OCI-LY1 (cell line): Measurements from ENCODE around the gene PYGO2.

Experiments
- H2AFZ ChIP-seq: fragments of 200-600 bp; sonication (generic), shearing (Covaris generic); 2 replicates; pipeline ENCODE4 v1.6.0; 2014; ENCODE audit warnings: antibody characterized with exemption, mild to moderate bottlenecking, low read length
- H3F3A ChIP-seq: fragments of 200-600 bp; sonication (generic), shearing (Covaris generic); 2 replicates; pipeline ENCODE4 v1.6.0; 2014; ENCODE audit warnings: mild to moderate bottlenecking, antibody characterized with exemption, low read length, moderate library complexity; ENCODE audit not compliant: insufficient read depth
- H3K27ac ChIP-seq: fragments of 200-600 bp; sonication (generic); 2 replicates; pipeline ENCODE4 v1.5.1; 2014; ENCODE audit warnings: low read length, mixed run types, mild to moderate bottlenecking, low read depth; ENCODE audit not compliant: poor library complexity, severe bottlenecking
- H3K27me3 ChIP-seq: fragments of 200-600 bp; sonication (generic); 2 replicates; pipeline ENCODE4 v1.6.0; 2014; ENCODE audit warnings: antibody characterized with exemption, mild to moderate bottlenecking, low read length, moderate library complexity; ENCODE audit not compliant: insufficient read depth
- H3K36me3 ChIP-seq: fragments of 200-600 bp; sonication (generic); 2 replicates; pipeline ENCODE4 v1.6.1; 2014; ENCODE audit warnings: mild to moderate bottlenecking, antibody characterized with exemption, low read length, moderate library complexity, mixed read lengths; ENCODE audit not compliant: insufficient read depth
- H3K4me1 ChIP-seq: fragments of 200-600 bp; sonication (generic); 2 replicates; pipeline ENCODE4 v1.5.1; 2014; ENCODE audit warnings: mild to moderate bottlenecking, low read length, moderate library complexity; ENCODE audit not compliant: insufficient read depth, severe bottlenecking
- H3K4me2 ChIP-seq: fragments of 200-600 bp; sonication (generic), shearing (Covaris generic); 2 replicates; pipeline ENCODE4 v1.6.1; 2014; ENCODE audit warnings: low read length
- H3K4me3 ChIP-seq: fragments of 200-600 bp; sonication (generic); 2 replicates; pipeline ENCODE4 v1.5.1; 2014; ENCODE audit warnings: low read length, low read depth, mild to moderate bottlenecking, mixed read lengths; ENCODE audit not compliant: poor library complexity, severe bottlenecking
- H3K79me2 ChIP-seq: fragments of 200-600 bp; shearing (Covaris generic); 2 replicates; pipeline ENCODE4 v1.6.1; 2016; ENCODE audit warnings: mixed run types, low read length, mixed read lengths; ENCODE audit not compliant: insufficient read depth
- H3K9ac ChIP-seq: fragments of 200-600 bp; sonication (generic), shearing (Covaris generic); 2 replicates; pipeline ENCODE4 v1.6.1; 2014; ENCODE audit warnings: mild to moderate bottlenecking, low read length, mixed read lengths
- H3K9me2 ChIP-seq: fragments of 200-600 bp; sonication (generic), shearing (Covaris generic); 2 replicates; pipeline ENCODE4 v1.6.1; 2014; ENCODE audit warnings: low read depth, mild to moderate bottlenecking, low read length, mixed read lengths
- H3K9me3 ChIP-seq: fragments of 200-600 bp; shearing (Covaris generic); 2 replicates; pipeline ENCODE4 v1.6.1; 2014; ENCODE audit warnings: low read length, mixed read lengths
- H4K20me1 ChIP-seq: fragments of 200-600 bp; sonication (generic), shearing (Covaris generic); 2 replicates; pipeline ENCODE4 v1.6.0; 2016; ENCODE audit warnings: mild to moderate bottlenecking, low read length; ENCODE audit not compliant: insufficient read depth
- CTCF ChIP-seq: fragments of 200-600 bp; sonication (generic), shearing (Covaris generic); IDR thresholded peaks from 2 replicates; pipeline ENCODE4 v1.5.1; 2017; ENCODE audit warnings: mild to moderate bottlenecking, antibody characterized with exemption, low read length, moderate library complexity, mixed read lengths
- EZH2 ChIP-seq: fragments of 200-600 bp; sonication (generic), shearing (Covaris generic); IDR thresholded peaks from 2 replicates; pipeline ENCODE4 v1.8.0; 2017; ENCODE audit warnings: borderline replicate concordance, mixed run types, mild to moderate bottlenecking, antibody characterized with exemption, low read length, moderate library complexity, mixed read lengths

PYGO2 gene

GRCh38 chr1:155009742-155010141, 48.2 kb upstream of the PYGO2 start:
- no peaks in the 10 kb centered on the region for H3K79me2 ChIP-seq

GRCh38 chr1:155009221-155009711, 47.7 kb upstream of the PYGO2 start:
- H3K36me3 ChIP-seq: no peaks in the 10 kb centered on the region
- H3K4me2 ChIP-seq: no peak overlapping the region
- H3K4me1 ChIP-seq: peaks cover 23% of the 10 kb centered on the region
- no peak overlapping the region for H3K9ac ChIP-seq
- no peaks in the 10 kb centered on the region for H3K9me3 ChIP-seq
- H3K27me3 ChIP-seq: no peaks in the 10 kb centered on the region
- H2AFZ ChIP-seq: no peak overlapping the region
- H3K4me3 ChIP-seq: no peak overlapping the region
- H3F3A ChIP-seq: peaks cover 4% of the 10 kb centered on the region; the same call in 1 of the 2 replicates
- no peak for TF ChIP-seq CTCF
- no peak for TF ChIP-seq EZH2
- H3K9me2 ChIP-seq: no peaks in the 10 kb centered on the region
- no peaks in the 10 kb centered on the region for H4K20me1 ChIP-seq
- H3K27ac ChIP-seq: no peak overlapping the region
- no peaks in the 10 kb centered on the region for H3K79me2 ChIP-seq

More at GRCh38 chr1:155009742-155010141, 48.2 kb upstream of the PYGO2 start:
- H3K4me3 ChIP-seq: no peak overlapping the region
- H3K27ac ChIP-seq: no peak overlapping the region
- no peaks in the 10 kb centered on the region for H3K36me3 ChIP-seq
- no peak overlapping the region for H2AFZ ChIP-seq
- H3K27me3 ChIP-seq: no peaks in the 10 kb centered on the region
- no peaks in the 10 kb centered on the region for H3K9me3 ChIP-seq
- no peak overlapping the region for H3K9ac ChIP-seq
- no peaks in the 10 kb centered on the region for H4K20me1 ChIP-seq
- no peak overlapping the region for H3K4me2 ChIP-seq
- no peaks in the 10 kb centered on the region for H3K9me2 ChIP-seq
- peaks cover 4% of the 10 kb centered on the region; the same call in 1 of the 2 replicates for H3F3A ChIP-seq
- TF ChIP-seq CTCF (no peak), EZH2 (no peak)
- H3K4me1 ChIP-seq: peaks cover 18% of the 10 kb centered on the region

GRCh38 chr1:155008015-155008941, 46.7 kb upstream of the PYGO2 start:
- no peaks in the 10 kb centered on the region for H4K20me1 ChIP-seq
- H3K4me1 ChIP-seq: peaks cover 32% of the 10 kb centered on the region
- no peak overlapping the region for H3K4me2 ChIP-seq
- H3K79me2 ChIP-seq: no peaks in the 10 kb centered on the region
- H2AFZ ChIP-seq: no peak overlapping the region
- no peak overlapping the region for H3K27ac ChIP-seq
- TF ChIP-seq EZH2 (no peak), CTCF (no peak)
- H3K9me3 ChIP-seq: no peaks in the 10 kb centered on the region
- no peaks in the 10 kb centered on the region for H3K27me3 ChIP-seq
- no peak overlapping the region for H3K4me3 ChIP-seq
- peaks cover 4% of the 10 kb centered on the region; the same call in 1 of the 2 replicates for H3F3A ChIP-seq
- no peaks in the 10 kb centered on the region for H3K36me3 ChIP-seq
- H3K9me2 ChIP-seq: no peaks in the 10 kb centered on the region
- H3K9ac ChIP-seq: no peak overlapping the region
